Hematopoietic multipotent progenitor cell treated with erythropoietin and hydrocortisone succinate and interleukin-3 and kit ligand, for 6 days (in vitro differentiated cells): ENCODE data around the gene HNRNPH3.
"Not testable (repeated sequence)": the region's sequence is repeated elsewhere in the genome, so short reads cannot be mapped to it uniquely, and the experiment has no call there.

Source experiments
- DNase-seq: peaks from one replicate; pipeline ENCODE4 v3.0.0-alpha.2; 2015

Gene HNRNPH3

GRCh38 chr10:68331455-68332258 lies at the start of gene HNRNPH3:
TSS of gene HNRNPH3 (plus strand) at chr10:68332064. CDS start at chr10:68337222, 5,158 bp downstream.
- peak; percentile 99 for DNase-seq

- DNase-seq = no peak
Observed at GRCh38 chr10:68284062-68285001, 47.5 kb upstream of the HNRNPH3 start.

DNA sequence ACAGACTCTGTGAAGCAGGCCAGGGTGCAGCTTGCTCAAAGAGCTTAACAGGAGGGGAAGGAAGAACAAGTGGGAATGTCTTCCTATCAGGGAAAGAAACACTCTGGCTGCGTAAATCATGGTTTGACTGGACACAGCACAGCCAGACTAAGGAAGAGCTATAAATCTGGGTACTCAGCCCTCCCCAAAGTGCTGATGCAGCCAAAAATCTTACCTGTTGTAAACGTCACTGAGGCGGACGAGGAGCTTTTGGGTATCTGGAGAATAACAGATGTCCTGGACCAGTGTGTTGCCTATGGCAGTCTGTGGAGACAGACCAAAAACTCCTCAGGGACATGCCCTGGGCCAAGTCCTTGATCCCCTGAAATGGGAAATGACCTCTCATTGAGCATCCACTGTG lies 43.1 kb upstream of the HNRNPH3 start:
- DNase-seq = no peak

DNA sequence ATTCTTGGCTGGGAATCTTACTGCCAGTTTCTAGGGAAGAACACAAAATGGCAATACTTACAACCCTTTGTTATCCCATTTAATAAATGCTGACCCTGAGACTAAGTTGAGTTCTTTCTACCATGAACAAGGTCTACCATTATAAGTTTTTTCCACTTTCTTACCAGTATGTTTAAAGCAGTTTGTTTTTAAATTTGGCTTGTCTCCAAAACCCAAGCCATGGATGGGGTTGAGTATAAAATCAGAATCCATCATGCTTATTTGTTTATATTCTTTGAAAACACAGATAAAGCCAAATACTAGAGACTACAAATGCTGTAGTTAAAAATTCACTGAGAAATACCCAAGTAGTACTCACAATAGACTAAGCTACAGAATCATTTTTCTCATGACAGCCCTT lies 41.1 kb upstream of the HNRNPH3 start:
- DNase-seq = no peak

DNA sequence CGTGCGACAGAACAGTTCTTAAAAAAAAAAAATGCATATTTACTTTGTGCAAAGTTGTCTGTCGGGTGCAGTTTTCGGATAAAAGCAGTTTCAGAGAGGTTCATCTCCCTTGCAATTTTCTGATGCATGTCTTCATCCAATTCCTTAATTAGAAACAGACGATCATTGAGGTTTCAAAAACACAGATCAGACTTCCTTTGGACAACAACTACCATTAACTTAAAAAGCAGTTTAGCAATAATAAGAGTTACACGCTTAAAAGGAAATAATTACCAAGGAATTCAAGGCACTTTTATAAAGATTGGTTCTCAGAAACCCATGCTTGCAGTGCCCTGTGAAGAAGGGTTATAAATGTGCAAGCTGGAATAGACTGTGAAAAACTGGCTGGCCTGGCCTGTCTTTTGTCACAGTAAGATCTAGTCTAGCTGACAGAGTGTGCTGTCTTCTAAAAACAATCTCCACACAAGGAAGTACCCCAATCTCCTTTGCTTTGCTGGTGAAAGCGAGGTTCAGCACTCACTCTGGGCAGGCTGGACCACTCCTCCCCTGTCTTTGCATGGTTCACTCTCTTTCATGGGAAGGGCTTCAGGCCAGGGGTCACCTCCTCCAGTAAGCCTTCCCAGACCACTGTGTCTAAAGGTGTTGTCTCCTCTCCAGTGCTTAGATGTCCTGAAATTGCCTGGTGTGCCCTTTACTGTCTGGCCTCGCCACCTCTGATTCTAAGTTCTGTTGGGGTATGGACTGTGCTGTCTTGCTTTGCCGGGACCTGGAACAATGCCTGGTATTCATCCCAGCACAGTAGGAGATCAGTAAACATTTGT lies 34.8 kb upstream of the HNRNPH3 start:
- DNase-seq = no peak

DNA sequence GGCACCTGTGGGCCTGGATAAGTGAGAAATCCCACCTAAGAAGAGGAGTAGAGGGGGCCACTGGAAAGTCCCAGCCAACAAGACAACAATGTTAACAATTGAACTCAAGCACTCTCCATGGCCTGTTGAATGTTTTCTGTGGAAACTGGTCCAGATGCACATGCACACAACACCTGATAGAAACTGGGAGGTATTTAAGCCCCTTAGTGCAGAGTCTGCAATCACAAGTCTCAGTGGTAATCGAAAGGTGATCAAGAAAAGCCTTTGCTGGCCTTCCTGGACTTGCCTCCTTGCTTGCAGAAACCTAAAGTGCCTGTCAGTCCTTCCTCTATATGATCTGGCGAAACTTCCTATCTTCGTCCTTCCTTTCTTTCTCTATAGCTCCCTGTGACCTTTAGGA lies 30.6 kb upstream of the HNRNPH3 start:
- DNase-seq = no peak

DNA sequence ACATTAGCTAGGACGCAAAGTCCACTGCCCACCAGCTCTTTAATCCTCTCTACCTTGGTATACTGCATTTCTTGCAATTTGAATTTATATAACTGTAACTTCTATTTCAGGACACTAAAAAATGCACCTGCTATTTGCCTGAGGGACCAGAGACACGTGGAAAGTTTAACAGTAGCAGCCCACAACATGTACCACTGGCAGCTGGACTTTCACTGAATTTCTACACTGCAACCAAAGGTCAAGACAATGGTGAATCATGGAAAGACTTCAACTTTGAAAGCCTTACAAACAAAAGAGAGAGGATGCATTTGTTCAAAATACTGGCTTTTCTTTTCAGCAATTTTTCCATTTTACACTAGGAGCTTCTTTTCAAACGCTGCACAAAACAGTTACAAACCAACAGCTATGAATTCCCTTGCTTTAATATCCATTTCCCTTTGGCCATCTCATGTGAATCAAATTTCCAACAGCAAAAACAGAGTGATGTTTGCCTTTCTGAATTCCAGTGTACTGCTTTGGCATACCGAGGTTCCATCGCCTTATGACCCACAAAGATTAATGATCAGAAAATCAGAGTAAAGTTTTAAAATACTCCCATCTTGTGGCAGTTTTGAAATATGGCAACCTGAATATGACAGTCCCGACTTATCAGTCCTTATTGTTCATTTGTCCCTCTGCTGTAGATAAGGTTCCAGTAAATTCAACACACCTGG lies 29.9 kb upstream of the HNRNPH3 start:
- DNase-seq = peak; percentile 78

DNA sequence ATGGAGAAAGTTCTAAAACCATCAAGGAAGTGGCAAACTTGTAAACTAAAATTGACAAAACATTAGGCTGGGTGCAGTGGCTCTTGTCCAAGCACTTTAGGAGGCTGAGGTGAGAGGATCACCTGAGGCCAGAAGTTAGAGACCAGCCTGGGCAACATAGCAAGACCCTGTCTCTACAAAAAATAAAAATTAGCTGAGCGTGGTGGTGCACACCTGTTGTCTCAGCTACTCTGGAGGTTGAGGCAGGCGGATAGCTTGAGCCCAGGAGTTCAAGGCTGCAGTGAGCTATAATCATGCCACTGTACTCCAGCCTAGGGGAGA lies 29.4 kb upstream of the HNRNPH3 start:
- no peak for DNase-seq

- DNase-seq = no peak
Observed at GRCh38 chr10:68302871-68303270, 29.0 kb upstream of the HNRNPH3 start.

GRCh38 chr10:68303849-68304412 lies 27.9 kb upstream of the HNRNPH3 start:
- DNase-seq = no peak

- DNase-seq = no peak
Observed at GRCh38 chr10:68305854-68306253, 26.0 kb upstream of the HNRNPH3 start.

GRCh38 chr10:68310531-68310930 lies 21.3 kb upstream of the HNRNPH3 start:
- no peak for DNase-seq

DNA sequence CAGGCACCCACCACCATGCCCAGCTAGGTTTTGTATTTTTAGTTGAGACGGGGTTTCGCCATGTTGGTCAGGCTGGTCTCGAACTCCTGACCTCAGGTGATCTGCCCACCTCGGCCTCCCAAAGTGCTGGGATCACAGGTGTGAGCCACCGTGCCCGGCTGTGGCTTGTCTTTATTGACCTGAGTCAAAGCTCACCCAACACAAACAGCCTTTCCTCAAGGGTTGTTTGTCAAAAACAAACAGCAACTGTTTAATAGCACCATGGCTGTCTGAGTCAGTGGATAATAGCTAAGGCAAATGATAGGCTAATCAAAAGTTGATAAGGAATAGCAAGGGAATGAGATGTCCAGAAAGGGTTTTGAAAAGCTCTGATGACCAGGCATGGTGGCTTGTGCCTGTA lies 16.9 kb upstream of the HNRNPH3 start:
- not testable (repeated sequence) for DNase-seq

DNA sequence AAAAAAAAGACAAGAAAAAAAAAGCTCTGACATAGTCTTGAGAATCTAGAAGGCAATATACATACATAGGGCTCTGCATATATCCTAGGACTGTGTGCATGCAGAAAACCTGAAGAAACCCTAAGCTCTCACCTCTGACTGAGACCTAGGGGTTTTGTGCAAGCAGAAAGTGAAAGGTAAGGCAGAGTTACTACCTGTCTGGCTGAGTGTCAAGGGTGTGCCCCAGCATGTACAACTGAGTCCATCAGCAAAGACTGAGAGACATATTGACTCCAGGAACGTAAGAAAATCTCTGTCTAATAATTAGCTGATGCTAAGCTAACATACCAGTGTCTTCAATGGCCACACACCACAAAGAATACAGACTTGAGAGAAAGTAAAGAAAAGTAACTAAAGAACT lies 16.3 kb upstream of the HNRNPH3 start:
- DNase-seq = no peak

- DNase-seq = no peak
Observed at GRCh38 chr10:68318331-68319059, 13.4 kb upstream of the HNRNPH3 start.

- DNase-seq = not testable (repeated sequence)
Observed at GRCh38 chr10:68324396-68324795, 7.5 kb upstream of the HNRNPH3 start.

DNA sequence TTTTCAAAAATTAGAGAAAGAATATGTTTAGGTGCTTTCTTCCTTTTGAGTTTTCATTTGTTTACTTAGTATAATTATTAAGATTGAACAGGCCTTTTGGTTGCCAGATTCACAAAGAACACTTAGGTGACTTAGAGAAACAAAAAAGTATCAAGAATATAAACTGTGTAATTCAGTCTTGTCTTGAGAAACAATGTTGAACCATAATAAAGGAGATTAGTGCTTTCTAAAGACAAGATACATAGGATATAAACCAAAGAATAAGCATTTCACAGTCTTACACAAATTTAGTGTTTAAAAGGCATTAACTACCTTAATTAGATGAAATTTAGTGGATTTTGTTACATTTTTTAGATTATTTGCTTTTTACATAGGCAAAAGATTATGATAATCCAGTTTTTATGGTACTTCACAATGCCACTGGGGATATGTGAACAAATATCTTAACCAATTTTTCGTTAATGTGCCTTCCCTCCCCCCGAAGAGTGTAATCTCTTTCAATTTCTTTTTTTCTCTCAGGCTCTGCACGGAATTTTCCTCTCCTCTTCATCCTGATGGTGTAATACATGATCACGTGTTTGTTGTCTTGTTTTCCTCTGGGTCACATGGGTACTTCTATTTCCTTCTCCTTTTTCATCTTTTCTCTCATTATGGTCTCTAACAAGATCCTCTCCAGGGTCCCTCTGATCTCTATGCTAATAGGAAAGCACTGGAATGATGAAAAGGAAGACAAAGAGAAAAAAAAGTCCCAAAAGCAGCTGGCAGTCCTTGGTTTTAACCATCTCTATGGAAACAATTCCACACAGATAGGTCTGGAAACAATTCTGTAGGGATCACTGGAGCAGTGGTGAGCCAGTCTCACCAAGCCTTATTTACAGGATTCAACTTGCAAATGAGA lies 3.7 kb upstream of the HNRNPH3 start:
- peak; percentile 76 for DNase-seq

DNA sequence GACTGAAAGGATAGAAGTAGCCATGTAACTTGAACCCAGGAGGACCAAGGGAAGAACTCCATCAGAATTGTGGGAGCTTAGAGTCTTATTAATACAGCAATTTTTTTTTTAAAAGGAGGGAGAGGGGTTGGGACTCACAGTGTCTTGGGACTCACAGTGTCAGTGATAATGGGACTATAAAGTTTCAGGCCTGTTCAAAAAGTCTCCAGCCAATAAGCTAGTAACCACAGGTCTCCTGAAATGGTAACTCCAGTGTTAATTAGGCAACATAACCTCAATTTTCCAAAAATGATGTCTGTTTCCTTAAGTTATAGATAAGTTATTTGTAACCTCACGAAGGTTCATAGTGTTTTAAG lies 2.4 kb upstream of the HNRNPH3 start:
- no peak for DNase-seq

- peak; percentile 40 for DNase-seq
Observed at GRCh38 chr10:68330852-68331454, 911 bp upstream of the HNRNPH3 start.
